Thyroid gland (tissue), 4 donors: ENCODE measurements around the gene ZNF473.

Experiments
- POLR2A ChIP-seq, 2 donors: fragments of 450-650 bp; IDR thresholded peaks; one replicate each; pipeline ENCODE4 v1.6.1; 2017; ENCODE audit warnings: antibody characterized with exemption in 2 of 2, mild to moderate bottlenecking in 2 of 2, moderate library complexity in 1 of 2
- TF ChIP-seq, protein P1 (sequence below), 6 experiments: fragments of 200-600 bp in 3 of 6; fragments of 450-650 bp in 3 of 6; sonication (generic) in 3 of 6; IDR thresholded peaks; one replicate each; pipeline ENCODE4 v1.5.1; 2016 to 2019; ENCODE audit warnings: antibody characterized with exemption in 6 of 6, mild to moderate bottlenecking in 2 of 6, inconsistent platforms in 1 of 6, moderate library complexity in 1 of 6

DNA sequence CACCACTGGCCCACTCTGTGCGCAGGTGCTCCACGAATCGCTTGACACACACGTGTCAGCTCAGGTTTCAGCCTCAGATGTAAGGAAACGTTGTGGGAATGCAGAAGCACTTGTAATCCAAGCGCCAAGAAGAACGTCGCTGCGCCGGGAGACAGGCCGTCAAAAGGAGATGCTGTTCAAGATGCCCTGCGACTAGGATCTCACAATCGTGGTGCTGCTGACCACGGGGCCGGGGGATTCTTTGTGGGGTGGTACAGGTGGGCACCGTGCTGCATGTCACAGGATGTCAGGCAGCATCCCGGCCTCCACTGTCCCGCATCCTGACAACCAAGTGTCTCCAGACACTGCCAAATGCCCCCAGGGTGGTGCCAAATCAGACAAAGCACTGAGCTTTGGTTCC lies 47.9 kb upstream of the ZNF473 start:
- TF ChIP-seq, protein P1, sequence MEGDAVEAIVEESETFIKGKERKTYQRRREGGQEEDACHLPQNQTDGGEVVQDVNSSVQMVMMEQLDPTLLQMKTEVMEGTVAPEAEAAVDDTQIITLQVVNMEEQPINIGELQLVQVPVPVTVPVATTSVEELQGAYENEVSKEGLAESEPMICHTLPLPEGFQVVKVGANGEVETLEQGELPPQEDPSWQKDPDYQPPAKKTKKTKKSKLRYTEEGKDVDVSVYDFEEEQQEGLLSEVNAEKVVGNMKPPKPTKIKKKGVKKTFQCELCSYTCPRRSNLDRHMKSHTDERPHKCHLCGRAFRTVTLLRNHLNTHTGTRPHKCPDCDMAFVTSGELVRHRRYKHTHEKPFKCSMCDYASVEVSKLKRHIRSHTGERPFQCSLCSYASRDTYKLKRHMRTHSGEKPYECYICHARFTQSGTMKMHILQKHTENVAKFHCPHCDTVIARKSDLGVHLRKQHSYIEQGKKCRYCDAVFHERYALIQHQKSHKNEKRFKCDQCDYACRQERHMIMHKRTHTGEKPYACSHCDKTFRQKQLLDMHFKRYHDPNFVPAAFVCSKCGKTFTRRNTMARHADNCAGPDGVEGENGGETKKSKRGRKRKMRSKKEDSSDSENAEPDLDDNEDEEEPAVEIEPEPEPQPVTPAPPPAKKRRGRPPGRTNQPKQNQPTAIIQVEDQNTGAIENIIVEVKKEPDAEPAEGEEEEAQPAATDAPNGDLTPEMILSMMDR (IDR thresholded peaks at IDR 0.05): no peak
- TF ChIP-seq POLR2A (IDR thresholded peaks at IDR 0.05): no peak
